OCI-M2 (cell line): ENCODE measurements around the gene FIBP.
A peak's percentile ranks its signal among the peaks of the same experiment; 100 is the strongest.

ENCODE experiments used
- DNase-seq: peaks from one replicate; lab custom pipeline; 2025; ENCODE audit not compliant: unreplicated experiment; lab: John Stamatoyannopoulos, UW

The FIBP gene

DNA sequence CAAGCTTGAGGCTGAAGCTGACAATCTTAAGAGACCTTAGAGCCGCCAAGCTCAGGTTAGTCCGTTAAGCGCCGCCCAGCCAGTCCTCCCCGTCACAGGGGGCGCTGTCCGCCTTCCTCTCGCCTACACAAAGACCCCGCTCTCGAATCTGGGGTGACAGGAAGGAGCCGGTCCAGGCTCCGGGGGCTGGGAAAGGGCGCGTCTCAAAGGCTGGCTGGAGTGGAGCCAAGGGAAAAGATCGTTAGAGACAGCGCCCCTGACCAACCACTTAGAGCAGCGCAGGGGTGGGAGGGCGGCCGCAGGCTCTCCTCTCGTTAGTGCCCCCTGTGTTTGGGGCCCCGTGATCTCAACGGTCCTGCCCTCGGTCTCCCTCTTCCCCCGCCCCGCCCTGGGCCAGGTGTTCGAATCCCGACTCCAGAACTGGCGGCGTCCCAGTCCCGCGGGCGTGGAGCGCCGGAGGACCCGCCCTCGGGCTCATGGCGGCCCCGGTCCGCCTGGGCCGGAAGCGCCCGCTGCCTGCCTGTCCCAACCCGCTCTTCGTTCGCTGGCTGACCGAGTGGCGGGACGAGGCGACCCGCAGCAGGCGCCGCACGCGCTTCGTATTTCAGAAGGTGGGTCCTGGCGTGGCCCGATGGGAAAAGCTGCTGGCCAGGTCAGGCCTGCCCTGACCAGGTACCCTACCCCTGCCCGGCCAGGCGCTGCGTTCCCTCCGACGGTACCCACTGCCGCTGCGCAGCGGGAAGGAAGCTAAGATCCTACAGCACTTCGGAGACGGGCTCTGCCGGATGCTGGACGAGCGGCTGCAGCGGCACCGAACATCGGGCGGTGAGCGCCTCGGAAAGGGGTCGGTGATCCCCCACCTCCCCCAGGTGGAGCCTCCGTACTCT, 27.8 kb downstream of the FIBP start, which contains the start of gene MUS81:
MUS81 (plus strand) TSS at position 156 of the 887 bp plus-strand sequence; CDS start at position 477, 321 bp downstream.
- peak; percentile 85 for DNase-seq

- no peak for DNase-seq
These were observed 28.4 kb downstream of the FIBP start for GRCh38 chr11:65859812-65860277.

DNA sequence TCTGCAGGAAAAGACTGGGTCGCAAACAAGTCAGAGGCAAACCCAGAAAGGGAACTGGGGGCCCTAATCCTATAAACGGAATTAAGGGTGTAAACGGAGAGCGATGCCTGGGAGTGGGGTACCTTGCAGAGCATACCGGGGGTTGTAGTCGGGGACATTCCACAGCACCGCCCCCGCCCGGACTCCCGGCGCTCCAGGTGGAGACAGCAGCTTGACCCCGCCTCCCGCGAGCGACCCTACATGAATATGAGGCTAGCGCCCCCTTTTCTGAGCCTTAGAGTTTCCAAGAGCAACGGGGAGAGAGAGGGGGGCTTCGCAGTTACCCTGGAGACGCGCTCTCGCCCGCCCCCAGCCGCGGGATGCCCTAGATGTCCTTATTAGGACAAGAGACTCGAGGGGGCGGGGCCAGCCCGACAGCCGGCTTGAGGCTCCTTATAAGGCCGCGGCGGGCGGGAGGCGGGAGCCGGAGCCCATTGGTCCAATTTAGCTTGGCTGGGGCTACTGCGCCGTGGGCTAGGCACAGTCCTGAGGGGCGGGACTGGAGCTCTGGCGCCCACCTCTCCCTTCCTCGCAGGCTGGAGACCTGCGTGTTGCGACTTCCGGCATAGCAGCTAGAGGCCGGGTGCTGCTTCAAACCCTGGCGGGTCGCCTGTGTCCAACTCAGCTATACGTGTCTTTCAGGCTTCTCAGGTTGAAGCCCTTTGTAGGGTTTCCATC, 29.0 kb downstream of the FIBP start:
- DNase-seq, result peak; percentile 89

DNA sequence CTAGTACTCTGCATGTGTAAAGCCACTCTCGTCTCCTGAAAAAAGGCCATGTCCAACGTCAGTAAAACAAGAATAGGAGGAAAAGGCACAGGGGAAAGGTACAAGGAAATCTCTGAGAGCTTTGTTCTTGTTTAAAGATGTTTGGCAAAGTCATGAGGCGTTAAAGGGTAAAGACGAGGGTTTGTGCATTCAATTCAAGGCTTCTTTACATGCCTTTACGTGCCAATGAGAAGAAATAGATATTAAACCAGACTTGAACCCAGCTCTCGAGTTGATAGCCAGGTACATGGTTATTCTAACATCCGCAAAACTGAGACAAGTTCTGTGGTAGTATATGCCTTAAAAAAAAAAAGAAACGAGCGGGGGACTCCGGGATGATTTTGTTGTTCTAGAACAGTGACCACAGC, 29.6 kb downstream of the FIBP start:
- no peak for DNase-seq

DNA sequence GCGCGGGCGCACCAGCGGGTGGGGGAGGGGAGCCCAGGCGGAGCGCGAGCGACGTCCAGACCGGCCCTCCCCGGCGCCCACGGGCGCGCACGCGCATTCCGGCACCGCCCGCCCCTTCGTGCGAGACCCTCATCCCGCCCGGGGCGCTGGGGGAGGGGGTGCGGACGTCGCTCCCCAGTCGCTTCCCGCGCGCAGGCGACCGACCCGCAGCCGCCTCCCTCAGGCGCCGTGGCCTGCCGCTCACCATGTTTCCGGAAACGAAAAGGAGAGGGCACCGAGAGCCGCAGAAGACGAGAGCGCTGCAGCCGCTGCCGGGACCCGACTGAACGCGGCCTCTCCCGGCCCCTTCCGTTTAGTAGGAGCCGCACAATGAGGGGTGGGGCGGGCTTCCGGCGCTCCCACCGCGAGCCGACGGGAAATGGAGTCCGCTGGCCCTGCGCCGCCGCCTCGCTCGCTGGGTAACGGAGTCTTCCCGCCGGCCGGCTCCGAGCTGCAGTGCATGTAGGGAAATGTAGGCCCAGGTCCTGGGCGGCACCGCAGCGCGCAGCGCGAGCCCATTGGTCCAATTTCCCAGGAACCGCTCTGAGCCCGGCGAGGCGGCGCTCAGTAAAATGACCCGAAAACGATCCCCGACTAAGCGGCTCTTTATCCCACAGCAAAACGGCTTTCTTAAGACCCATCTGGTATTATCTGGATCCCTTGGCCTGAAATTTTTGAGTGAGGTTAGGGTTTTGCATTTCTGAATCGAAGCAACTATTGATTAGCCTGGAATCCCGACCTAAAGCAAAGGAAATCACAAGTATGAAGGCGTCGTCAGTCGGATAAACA, 30.2 kb downstream of the FIBP start, which contains the start of gene CFL1:
CFL1 (minus strand) TSS at position 328 of the 828 bp plus-strand sequence; CDS start at position 247, 81 bp downstream.
- peak; percentile 60 for DNase-seq

GRCh38 chr11:65857500-65857852, 30.8 kb downstream of the FIBP start:
- no peak for DNase-seq

DNA sequence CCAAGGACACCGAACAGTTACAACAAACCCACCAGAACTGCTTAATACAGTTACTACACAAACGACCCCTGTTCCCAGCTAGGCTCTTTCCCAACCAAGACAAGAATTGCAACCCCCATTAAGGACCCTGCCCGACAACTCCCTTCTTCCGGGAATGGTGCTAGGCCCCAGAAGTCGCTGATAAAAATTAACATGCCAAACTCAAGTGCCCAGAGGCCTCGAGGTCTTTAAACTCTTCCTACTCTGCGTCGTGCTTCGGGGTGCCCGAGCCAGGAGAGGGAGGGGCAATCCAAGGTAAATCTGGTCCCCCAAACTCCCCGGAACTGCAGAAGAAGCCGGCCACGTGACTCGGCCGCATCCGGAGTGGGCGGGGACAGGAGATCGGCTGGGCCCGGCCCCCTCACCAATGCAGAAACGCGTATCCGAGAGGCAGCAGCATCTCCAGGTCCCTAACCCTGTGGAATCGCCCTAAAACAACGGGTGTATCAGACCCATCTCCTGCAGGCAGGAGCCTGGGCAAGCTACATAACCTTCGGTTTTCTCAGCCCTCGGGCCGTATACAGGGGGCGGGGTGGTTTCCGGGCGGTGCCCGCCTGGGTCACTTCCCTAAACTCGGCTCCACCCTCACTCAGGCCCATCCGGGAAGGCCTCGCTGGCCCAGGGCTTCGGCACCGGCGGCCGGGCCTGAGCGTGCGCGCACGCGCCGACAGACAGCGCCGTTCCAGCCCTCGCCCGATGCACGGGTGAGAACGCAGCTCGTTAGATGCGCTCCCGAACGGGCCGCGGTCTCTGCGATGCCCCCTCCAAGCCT, 31.4 kb downstream of the FIBP start:
- no peak for DNase-seq

DNA sequence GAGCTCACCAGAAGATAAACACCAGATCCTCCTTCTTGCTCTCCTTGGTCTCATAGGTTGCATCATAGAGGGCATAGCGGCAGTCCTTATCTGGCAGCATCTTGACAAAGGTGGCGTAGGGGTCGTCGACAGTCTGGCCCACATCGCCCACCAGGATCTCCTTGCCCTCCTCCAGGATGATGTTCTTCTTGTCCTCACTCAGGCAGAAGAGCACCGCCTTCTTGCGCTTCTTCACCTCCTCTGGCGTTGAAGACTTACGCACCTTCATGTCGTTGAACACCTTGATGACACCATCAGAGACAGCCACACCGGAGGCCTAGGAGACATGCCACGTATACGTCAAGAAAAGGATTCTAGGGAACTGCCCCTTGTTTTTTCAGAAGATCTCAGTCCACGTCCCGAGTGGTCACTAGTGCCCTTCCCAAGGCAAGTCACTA, 32.3 kb downstream of the FIBP start:
- no peak for DNase-seq

DNA sequence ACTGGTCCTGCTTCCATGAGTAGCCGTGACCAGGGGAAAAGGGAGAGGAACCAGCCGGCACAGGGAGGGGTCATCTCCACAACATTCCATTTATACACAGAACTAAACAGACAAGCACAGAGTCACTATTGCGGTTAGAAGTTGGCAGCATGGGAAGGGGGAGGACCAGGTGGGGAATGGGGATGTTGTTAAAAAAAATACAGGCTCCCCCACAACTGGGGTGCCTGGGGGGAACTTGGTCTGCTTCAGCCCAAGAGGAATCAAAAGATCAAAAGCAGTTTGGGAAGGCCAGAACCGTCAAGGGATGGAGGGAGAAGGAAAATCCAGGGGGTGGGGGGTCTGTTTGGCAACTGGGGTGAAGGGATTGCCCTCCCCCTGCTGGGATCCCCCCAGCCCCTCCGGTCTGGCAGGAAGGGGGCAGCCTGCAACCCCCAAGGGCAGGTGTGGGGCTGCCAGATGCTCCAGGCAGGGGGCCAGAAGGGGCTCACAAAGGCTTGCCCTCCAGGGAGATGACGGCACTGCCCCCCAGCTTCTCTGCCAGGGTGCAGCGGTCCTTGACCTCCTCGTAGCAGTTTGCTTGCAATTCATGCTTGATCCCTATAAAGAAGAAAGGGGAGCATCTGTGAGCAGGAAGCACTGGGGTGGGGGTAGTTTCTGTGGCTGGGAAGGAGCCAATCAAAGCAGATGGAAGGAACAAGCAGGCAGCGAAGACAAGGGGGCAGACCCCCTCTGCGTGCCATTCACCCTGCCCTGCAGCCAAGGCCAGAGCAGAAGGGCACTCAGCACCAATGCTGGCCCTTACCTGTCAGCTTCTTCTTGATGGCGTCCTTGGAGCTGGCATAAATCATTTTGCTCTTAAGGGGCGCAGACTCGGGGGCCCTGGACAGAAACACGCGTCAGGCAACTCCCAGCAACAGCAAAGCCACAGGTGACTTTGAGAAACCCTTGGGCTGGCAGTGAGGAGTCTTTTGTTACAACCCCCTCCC, 33.1 kb downstream of the FIBP start:
- no peak for DNase-seq

GRCh38 chr11:65854161-65854592, 34.1 kb downstream of the FIBP start:
- DNase-seq, result no peak

GRCh38 chr11:65853246-65853979, 34.9 kb downstream of the FIBP start:
- DNase-seq, result no peak

DNA sequence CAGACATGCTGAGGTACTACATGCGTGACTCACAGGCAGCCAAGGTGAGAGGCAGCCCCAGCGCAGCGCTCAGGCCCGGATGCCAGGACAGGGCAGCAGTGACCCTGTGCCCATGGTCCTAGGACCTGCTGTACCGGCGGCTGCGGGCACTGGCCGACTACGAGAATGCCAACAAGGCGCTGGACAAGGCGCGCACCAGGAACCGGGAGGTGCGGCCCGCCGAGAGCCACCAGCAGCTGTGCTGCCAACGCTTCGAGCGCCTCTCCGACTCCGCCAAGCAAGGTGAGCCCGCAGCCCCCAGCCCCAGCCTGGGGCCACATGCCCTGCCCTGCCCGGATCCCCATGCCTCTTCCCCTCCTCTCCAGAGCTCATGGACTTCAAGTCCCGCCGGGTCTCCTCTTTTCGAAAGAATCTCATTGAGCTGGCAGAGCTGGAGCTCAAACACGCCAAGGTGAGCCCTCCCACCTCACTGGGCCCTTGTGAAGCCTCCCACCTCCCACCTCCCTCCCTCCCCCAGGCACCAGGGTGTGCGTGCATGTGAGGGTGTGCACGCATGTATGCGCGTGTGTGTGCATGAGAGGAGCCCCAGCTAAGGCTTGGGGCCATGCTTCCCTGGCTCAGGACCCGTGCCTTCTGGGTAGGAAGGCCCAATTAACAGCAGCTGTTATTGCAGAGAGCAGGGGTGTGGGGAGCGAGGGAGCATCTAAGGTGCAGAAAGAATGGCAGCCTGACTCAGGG, 35.6 kb downstream of the FIBP start:
- DNase-seq, result no peak

GRCh38 chr11:65851811-65852507, 36.3 kb downstream of the FIBP start:
- DNase-seq, result no peak

GRCh38 chr11:65851083-65851579, 37.1 kb downstream of the FIBP start:
- no peak for DNase-seq

DNA sequence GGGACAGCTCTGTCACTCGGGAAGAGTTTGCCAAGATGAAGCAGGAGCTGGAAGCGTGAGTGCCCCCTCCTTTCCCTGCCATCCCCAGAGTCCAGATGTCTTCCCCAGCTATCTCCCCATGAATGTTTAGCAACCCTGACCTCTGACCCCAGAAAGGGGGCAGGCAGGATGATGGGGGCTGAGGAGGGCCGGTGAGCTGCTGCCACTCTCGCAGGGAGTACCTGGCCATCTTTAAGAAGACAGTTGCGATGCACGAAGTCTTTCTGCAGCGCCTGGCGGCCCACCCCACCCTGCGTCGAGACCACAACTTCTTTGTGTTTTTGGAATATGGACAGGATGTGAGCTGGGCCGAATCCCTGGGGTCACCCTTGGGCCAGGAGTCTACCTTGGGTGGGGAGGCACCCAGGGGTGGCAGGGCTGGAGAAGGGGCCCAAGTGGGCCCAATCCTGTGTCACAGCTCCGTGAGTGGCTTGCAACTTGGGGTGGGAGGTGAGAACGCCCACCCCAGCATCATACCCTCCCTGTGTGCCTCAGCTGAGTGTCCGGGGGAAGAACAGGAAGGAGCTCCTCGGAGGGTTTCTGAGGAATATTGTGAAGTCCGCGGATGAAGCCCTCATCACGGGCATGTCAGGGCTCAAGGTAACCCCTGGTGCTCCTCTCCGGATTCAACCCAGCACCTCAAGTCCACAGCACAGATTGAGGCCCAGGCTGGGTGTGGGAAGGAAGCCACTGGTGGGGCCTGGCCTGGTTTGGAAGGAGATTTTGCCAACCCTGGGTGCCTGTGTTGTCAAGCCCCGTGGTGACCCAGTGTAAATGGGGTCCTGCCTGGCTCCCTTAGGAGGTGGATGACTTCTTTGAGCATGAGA, 37.8 kb downstream of the FIBP start:
- DNase-seq, result no peak

DNA sequence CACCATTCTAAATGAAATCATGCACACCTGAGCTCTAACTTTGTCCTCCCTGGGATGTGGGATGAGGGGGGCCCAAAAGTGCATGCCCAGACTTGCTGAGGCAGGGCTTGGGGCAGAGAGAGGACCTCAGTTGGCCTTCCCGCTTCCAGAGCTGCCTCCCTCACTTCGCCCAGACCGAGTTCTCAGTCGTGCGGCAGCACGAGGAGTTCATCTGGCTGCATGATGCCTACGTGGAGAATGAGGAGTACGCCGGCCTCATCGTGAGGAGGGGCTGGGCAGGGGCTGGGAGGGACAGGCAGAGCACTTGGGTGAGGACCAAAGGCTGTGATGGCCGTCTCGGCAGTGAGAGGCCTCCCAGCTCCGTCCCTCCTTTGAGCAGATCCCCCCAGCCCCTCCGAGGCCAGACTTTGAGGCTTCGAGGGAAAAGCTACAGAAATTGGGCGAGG, 38.5 kb downstream of the FIBP start:
- no peak for DNase-seq
